Adrenal gland (tissue), 12 donors: ENCODE measurements around the gene C9orf78. TPM values are rescaled to one million over a fixed set of nuclear protein-coding genes. Genes with fewer than 3 reads are reported as not detected.

Source experiments
- DNase-seq, 7 donors: peaks; one replicate each; pipeline ENCODE4 v3.0.0-alpha.2; 2019 to 2020
- H3K27ac ChIP-seq, 5 donors: fragments of 200-600 bp; sonication (generic) in 4 of 5; 1 replicate in 3 of 5; 2 replicates in 2 of 5; pipeline versions ENCODE4 v1.5.1 to v1.8.0; 2016 to 2020; ENCODE audit warnings: mild to moderate bottlenecking in 1 of 5
- H3K27me3 ChIP-seq: fragments of 200-600 bp; 2 replicates; pipeline ENCODE4 v1.8.0; 2021
- H3K36me3 ChIP-seq, 2 donors: fragments of 200-600 bp; replicated peaks in 1 of 2; 1 replicate in 1 of 2; 2 replicates in 1 of 2; pipeline versions ENCODE4 v1.5.1 to v1.8.0; 2018 to 2022
- H3K4me1 ChIP-seq, 2 donors: fragments of 200-600 bp; replicated peaks in 1 of 2; 1 replicate in 1 of 2; 2 replicates in 1 of 2; pipeline versions ENCODE4 v1.5.1 to v1.8.0; 2018 to 2021
- H3K4me3 ChIP-seq, 4 donors: fragments of 200-600 bp; sonication (generic) in 3 of 4; one replicate each; pipeline ENCODE4 v1.5.1; 2016 to 2018
- H3K9me3 ChIP-seq, 3 donors: fragments of 200-600 bp; sonication (generic) in 1 of 3; replicated peaks in 1 of 3; 1 replicate in 2 of 3; 2 replicates in 1 of 3; pipeline versions ENCODE4 v1.5.1 to v1.8.0; 2016 to 2021
- CTCF ChIP-seq, 6 experiments: fragments of 450-650 bp in 4 of 6; fragments of 200-600 bp in 2 of 6; sonication (generic) in 1 of 6; IDR thresholded peaks; 1 replicate in 5 of 6; 2 replicates in 1 of 6; pipeline versions ENCODE4 v1.5.1 to v1.8.0; 2016 to 2021; ENCODE audit warnings: antibody characterized with exemption in 6 of 6, mild to moderate bottlenecking in 2 of 6, moderate library complexity in 1 of 6
- POLR2A ChIP-seq, 2 donors: fragments of 450-650 bp; IDR thresholded peaks; one replicate each; pipeline ENCODE4 v1.6.1; 2017; ENCODE audit warnings: antibody characterized with exemption in 2 of 2, mild to moderate bottlenecking in 2 of 2, moderate library complexity in 1 of 2
- WGBS, 4 donors: extraction: QIAGEN DNeasy Blood & Tissue Kit in 2 of 4; methylation state at CpG; one replicate each; pipeline versions ENCODE4 v1.1.5 to v1.1.7; 2013 to 2017; 5-methylcytosine and 5-hydroxymethylcytosine counted together
- intact Hi-C, 2 donors: fragments of 100-400 bp; cut with DNase I; formaldehyde crosslinking; loops; one replicate each; pipeline versions ENCODE4 v1.14.1 to v1.15.0; 2022 to 2023
- polyA plus RNA-seq, 3 donors: library from polyadenylated mRNA; stranded (reverse); fragments of 200-250 nt in 2 of 3; fragments of 350-450 nt in 1 of 3; fragmentation: Illumina TruSeq in 1 of 3; extraction: RNeasy Lipid Tissue Mini Kit (QIAGEN cat#74804) in 1 of 3; gene quantifications; one replicate each; pipeline ENCODE4 v1.2.3, GENCODE V29; 2013 to 2014
- total RNA-seq, 9 donors: library from RNA; depleted of rRNA in 4 of 9; stranded (reverse); fragments of >200 nt in 4 of 9; fragments of 120-200 nt in 1 of 9; fragmentation: NEBNext Ultra II Directional in 1 of 9; extraction: Animal tissue kit (Norgen Biotek cat#: 25700) in 1 of 9; gene quantifications; one replicate each; pipeline versions ENCODE4 v1.1.0 to v1.2.4, GENCODE V29; 2013 to 2023
- donor health status: healthy with polysubstance abuse.
- donor health status: Bipolar disorder and iron deficiency.
- donor health status: DM: yes; HTN: yes; CAD: no.
- donor health status: DM: no; HTN: no; CAD: no.
- donor health status: DM: no; HTN: no; CAD: no.
- donor health status: DM: yes; HTN: yes; CAD: no.

Gene C9orf78
- total and polyA plus RNA-seq, 12 donors = 35.6 to 116 (median 43.2) TPM

- Histone ChIP-seq H3K27ac (no peak overlapping the region), H3K9me3 (no peaks in the 10 kb centered on the region), H3K36me3 (peaks cover 0 to 6% of the 10 kb centered on the region in 2 donors), H3K4me3 (no peak overlapping the region), H3K27me3 (no peaks in the 10 kb centered on the region), H3K4me1 (peaks cover 16 to 29% of the 10 kb centered on the region in 2 donors)
- intact Hi-C loops = loop anchor here in 1 of 2 donors (10.0 kb wide), 1 partner anchor 213 kb away; no protein-coding TSS in a partner anchor
- TF ChIP-seq CTCF (IDR thresholded peaks at IDR 0.05) = no peak
- TF ChIP-seq POLR2A (IDR thresholded peaks at IDR 0.05) = no peak
- DNase-seq = no peak
- WGBS, 4 donors = 78 to 89% (median 88%) methylated on average over 5 to 19 of the region's 19 CpGs
These were observed 46.7 kb upstream of the C9orf78 start for GRCh38 chr9:129881547-129882324.

DNA sequence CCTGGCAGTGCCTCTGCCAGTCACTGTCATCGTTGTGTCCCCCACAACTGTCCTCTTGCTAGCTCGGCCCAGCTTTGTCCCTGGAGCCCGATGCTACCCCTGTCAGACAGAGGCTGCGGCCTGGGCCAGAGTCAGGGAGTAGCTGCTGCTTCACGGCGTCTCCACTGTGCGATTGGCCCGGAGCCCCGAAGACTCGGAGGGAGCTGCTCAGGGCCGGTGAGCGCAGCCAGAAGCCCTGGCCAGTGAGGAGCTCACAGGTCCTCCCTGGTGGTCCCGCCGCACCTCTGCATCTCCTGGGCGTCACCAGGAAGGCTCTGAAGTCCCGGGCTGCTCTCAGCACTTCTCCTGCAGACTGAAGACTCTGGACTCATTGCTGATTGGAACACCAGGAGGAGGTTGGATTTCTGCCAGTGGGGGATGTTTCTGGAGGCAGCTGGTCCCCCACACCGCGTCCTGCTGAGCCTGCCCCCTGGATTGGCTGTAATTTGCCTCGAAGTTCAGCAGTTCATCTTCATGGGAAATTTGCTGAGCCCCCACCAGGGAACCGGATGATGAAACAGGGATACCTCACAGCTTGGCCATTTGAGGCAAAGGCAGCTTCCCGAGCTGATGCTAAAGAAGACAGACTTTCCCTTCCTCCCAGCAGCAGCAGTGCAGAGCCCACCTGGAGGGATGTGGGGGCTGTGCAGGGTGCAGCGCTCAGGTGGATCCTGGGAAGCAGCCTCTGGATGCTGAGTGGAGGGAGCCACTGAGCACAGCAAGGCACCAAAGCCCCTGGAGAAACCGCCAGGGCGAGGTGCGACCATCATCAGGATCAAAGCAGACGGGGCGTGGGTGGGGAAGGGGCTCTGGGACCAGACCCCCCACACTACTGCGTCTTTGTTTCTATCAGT is 45.8 kb upstream of the C9orf78 start:
- Histone ChIP-seq H3K27ac (no peak overlapping the region), H3K4me1 (peaks cover 11 to 21% of the 10 kb centered on the region in 2 donors), H3K9me3 (no peaks in the 10 kb centered on the region), H3K4me3 (no peak overlapping the region), H3K27me3 (no peaks in the 10 kb centered on the region), H3K36me3 (peaks cover 0 to 13% of the 10 kb centered on the region in 2 donors)
- WGBS, 4 donors = 85 to 87% (median 86%) methylated on average over 8 to 28 of the region's 28 CpGs
- intact Hi-C loops = loop anchor here in 1 of 2 donors (10.0 kb wide), 1 partner anchor 214 kb away; no protein-coding TSS in a partner anchor
- TF ChIP-seq POLR2A (IDR thresholded peaks at IDR 0.05) = no peak
- TF ChIP-seq CTCF (IDR thresholded peaks at IDR 0.05) = no peak
- no peak for DNase-seq

DNA sequence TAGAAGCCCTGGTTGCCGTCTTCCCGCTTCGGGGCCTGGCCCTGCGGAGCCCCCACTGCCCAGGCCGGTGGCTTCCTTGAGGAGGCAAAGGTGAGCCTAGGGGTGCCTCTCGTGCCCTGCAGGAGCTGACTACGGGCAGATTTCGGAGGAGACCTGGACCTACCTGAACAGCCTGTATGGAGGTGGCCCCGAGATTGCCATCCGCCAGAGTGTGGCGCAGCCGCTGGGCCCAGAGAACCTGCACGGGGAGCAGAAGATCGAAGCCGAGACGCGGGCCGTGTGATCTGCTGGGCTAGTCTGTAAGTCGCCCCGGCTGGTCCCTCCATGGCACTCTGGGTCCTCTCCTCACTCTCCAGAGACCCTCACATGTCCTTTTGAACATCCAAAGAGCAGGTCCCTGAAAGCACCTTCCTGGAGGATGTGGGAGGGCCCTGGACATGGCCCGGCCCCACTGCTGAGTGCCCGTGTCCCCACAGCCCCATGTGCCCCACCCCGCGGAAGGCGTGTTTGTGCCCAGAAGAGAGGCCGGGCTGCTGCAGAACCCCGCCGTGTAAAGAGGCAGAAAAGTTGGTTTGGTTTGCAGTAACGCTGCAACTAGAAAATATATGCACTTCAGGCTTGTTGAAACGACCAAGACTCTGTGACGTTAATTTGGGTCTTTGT is 45.0 kb upstream of the C9orf78 start:
- H3K27ac ChIP-seq = no peak overlapping the region
- DNase-seq = no peak
- 91 to 96% (median 94%) methylated on average over 17 to 31 of the region's 31 CpGs for WGBS, 4 donors
- H3K27me3 ChIP-seq = no peaks in the 10 kb centered on the region
- H3K4me3 ChIP-seq = no peak overlapping the region
- intact Hi-C loops = loop anchor here in 1 of 2 donors (10.0 kb wide), 1 partner anchor 215 kb away; no protein-coding TSS in a partner anchor
- H3K36me3 ChIP-seq = peaks cover 0 to 21% of the 10 kb centered on the region in 2 donors
- peaks cover 6 to 14% of the 10 kb centered on the region in 2 donors for H3K4me1 ChIP-seq
- no peak for TF ChIP-seq CTCF (IDR thresholded peaks at IDR 0.05)
- TF ChIP-seq POLR2A (IDR thresholded peaks at IDR 0.05) = no peak
- no peaks in the 10 kb centered on the region for H3K9me3 ChIP-seq
